BLaER1 (cell line): Measurements from ENCODE around the gene MRPS2.
"Not testable (repeated sequence)": the region's sequence is repeated elsewhere in the genome, so short reads cannot be mapped to it uniquely, and the experiment has no call there.

Experiments
- H3K27ac ChIP-seq: shearing (Covaris generic); formaldehyde crosslinking; 2 replicates; pipeline ENCODE4 v1.8.1; 2022
- H3K27me3 ChIP-seq: shearing (Covaris generic); formaldehyde crosslinking; 2 replicates; pipeline ENCODE4 v1.8.1; 2022
- H3K36me3 ChIP-seq: shearing (Covaris generic); formaldehyde crosslinking; 2 replicates; pipeline ENCODE4 v1.8.1; 2022
- H3K4me1 ChIP-seq: shearing (Covaris generic); formaldehyde crosslinking; 2 replicates; pipeline ENCODE4 v1.8.1; 2022
- H3K4me2 ChIP-seq: shearing (Covaris generic); formaldehyde crosslinking; 2 replicates; pipeline ENCODE4 v1.8.1; 2022
- H3K4me3 ChIP-seq: shearing (Covaris generic); formaldehyde crosslinking; 2 replicates; pipeline ENCODE4 v1.8.1; 2022
- H3K9ac ChIP-seq: shearing (Covaris generic); formaldehyde crosslinking; 2 replicates; pipeline ENCODE4 v1.8.1; 2022
- H3K9me3 ChIP-seq: shearing (Covaris generic); formaldehyde crosslinking; 2 replicates; pipeline ENCODE4 v1.8.1; 2022
- H4K20me1 ChIP-seq: shearing (Covaris generic); formaldehyde crosslinking; 2 replicates; pipeline ENCODE4 v1.8.1; 2022
- Cebpa-rat ChIP-seq: shearing (Covaris generic); IDR thresholded peaks from 2 replicates; pipeline ENCODE4 v1.8.1; 2022

The MRPS2 gene

DNA sequence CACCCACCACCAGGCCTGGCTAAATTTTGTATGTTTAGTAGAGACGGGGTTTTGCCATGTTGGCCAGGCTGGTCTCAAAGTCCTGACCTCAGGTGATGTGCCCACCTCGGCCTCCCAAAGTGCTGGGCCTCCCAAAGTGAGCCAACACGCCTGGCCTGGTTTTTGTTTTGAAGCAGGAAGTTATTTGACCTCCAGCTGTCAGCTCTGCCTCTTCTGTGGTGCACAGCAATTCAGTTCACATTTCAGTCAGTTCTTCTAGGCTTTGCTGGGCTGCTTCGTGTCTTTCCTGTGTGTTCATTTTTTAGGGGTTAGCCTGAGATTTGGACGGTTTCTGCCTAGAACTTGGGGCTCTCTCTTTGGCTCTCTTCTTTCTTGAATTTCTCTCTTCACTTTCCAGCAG, 29.7 kb downstream of the MRPS2 start:
- Histone ChIP-seq H3K4me1 (peaks cover 17% of the 10 kb centered on the region), H3K9ac (no peak overlapping the region), H4K20me1 (no peaks in the 10 kb centered on the region), H3K4me2 (no peak overlapping the region), H3K36me3 (no peaks in the 10 kb centered on the region), H3K27me3 (peaks cover 22% of the 10 kb centered on the region), H3K27ac (no peak overlapping the region), H3K4me3 (no peak overlapping the region), H3K9me3 (no peaks in the 10 kb centered on the region)
- no peak for TF ChIP-seq Cebpa-rat

DNA sequence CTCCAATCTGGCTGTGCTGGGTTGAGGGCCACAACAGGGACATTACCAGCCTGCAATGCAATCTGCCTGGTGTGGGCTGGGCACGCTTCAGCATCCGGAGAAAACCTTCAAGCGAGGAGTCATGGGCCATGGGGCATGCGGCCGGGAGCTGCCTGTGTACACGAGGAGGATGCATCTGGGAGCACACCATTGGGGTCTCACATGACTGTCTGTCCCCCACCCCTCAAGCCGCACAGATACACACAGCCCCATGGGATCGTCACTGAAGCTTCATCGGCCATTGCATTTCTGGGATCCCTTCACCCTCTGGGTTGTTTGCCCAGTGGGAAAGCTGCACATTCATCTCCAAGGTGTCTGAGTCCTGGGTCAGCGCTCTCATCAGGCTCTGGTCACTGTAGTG, 30.6 kb downstream of the MRPS2 start:
- H3K4me3 ChIP-seq = no peak overlapping the region
- no peak overlapping the region for H3K9ac ChIP-seq
- peaks cover 29% of the 10 kb centered on the region for H3K27me3 ChIP-seq
- H3K4me1 ChIP-seq = peaks cover 16% of the 10 kb centered on the region
- no peak overlapping the region for H3K4me2 ChIP-seq
- H3K36me3 ChIP-seq = no peaks in the 10 kb centered on the region
- TF ChIP-seq Cebpa-rat = no peak
- no peak overlapping the region for H3K27ac ChIP-seq
- H4K20me1 ChIP-seq = no peaks in the 10 kb centered on the region
- H3K9me3 ChIP-seq = no peaks in the 10 kb centered on the region

DNA sequence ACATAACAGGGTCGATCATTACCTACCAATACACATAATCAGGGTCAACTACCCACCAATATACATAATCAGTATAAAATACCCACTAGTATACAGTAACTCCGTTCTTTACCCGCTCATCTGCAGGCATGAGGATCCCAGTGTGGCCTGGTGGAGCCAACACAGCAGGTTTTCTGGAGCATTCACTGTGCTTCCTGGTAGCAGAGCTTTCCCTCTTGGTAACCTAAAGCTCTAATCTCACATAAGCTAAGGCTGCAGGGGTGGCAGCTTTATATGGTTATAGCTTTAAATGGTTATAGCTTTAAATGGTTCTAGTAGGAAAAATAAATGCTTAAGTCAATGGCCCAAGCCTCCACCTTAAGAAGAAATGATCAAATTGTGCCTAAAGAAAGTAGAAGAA, 32.6 kb downstream of the MRPS2 start:
- H3K4me3 ChIP-seq = no peak overlapping the region
- H4K20me1 ChIP-seq = no peaks in the 10 kb centered on the region
- peaks cover 16% of the 10 kb centered on the region for H3K4me1 ChIP-seq
- H3K27ac ChIP-seq = no peak overlapping the region
- no peaks in the 10 kb centered on the region for H3K9me3 ChIP-seq
- H3K36me3 ChIP-seq = no peaks in the 10 kb centered on the region
- no peak for TF ChIP-seq Cebpa-rat
- no peak overlapping the region for H3K9ac ChIP-seq
- H3K4me2 ChIP-seq = 0 out of 2 replicates have a peak overlapping the region, but pooled peaks have one; percentile 55
- H3K27me3 ChIP-seq = peaks cover 36% of the 10 kb centered on the region

DNA sequence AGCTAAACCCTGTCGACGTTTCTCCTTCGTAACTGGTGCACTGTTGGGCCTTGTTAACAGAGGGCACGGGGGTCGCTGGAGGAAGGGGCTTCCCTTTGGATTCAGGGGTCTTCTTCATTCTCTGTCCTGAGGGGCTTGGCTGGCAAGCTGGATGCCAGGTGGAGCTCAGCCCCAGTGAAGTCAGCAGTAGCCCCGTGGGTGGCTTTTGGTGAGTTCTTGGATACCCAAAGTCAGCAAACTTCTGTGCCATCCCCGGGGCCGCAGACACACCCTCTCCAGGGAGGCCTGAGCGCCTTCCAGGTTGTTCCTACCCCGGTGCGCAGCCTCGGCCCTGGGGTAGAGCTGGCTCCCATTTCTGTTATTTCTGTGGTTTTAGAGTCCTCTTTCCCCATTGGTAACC, 33.2 kb downstream of the MRPS2 start:
- Histone ChIP-seq H3K9ac (no peak overlapping the region), H4K20me1 (no peaks in the 10 kb centered on the region), H3K4me2 (peak overlapping the region; percentile 55), H3K27me3 (peaks cover 36% of the 10 kb centered on the region), H3K4me3 (no peak overlapping the region), H3K27ac (no peak overlapping the region), H3K36me3 (no peaks in the 10 kb centered on the region), H3K4me1 (peaks cover 16% of the 10 kb centered on the region), H3K9me3 (no peaks in the 10 kb centered on the region)
- TF ChIP-seq Cebpa-rat = no peak

DNA sequence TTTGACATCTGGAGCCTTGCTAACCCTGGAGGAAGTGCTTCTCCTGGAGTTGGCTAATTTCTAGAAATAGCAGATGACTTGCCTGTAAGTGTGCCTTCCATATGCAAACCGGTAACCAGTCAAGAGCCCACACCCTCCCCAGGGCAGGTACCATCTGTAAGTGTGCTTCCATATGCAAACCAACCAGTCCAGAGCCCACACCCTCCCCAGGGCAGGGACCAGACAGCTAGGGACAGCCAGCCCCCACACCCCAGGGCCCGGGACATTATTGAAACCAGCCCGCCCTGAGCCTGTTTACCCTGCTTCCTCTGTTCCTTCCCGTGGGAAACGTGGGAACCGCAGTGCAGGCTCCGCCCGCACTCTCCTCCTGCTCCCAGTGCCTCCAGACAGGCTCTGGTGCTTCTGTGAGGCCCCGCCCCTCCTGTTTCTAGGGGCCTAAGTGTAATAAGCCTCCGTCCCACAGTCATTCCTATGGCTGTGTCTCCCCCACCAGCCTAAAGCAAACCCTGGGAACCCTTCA, 33.8 kb downstream of the MRPS2 start:
- H3K9me3 ChIP-seq, H3K4me3 ChIP-seq, H3K27ac ChIP-seq, H3K36me3 ChIP-seq, H3K9ac ChIP-seq, H4K20me1 ChIP-seq: not testable (repeated sequence)
- H3K27me3 ChIP-seq = peaks cover 36% of the 10 kb centered on the region
- H3K4me1 ChIP-seq = peaks cover 16% of the 10 kb centered on the region
- H3K4me2 ChIP-seq = peak overlapping the region; percentile 55

DNA sequence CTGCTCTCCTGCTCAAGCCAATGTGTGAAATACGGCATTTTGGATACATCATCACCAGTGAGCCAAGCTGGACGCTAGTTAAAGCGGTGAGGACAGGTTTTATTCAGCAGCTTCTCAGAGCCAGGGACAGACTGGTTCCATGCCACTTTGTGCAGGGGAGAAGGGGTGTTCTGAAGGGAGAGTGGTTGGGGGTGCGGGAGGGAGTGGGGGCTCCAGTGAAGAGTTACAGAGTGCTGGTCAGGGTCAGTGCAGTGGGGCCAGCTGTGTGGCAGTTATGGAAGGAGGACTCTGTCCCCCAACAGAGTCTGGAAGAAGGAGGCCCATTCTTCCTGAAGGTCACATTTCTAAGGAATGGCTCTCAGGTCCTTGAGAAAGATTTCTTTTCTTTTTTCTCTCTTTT, 34.3 kb downstream of the MRPS2 start:
- peak overlapping the region; percentile 55 for H3K4me2 ChIP-seq

DNA sequence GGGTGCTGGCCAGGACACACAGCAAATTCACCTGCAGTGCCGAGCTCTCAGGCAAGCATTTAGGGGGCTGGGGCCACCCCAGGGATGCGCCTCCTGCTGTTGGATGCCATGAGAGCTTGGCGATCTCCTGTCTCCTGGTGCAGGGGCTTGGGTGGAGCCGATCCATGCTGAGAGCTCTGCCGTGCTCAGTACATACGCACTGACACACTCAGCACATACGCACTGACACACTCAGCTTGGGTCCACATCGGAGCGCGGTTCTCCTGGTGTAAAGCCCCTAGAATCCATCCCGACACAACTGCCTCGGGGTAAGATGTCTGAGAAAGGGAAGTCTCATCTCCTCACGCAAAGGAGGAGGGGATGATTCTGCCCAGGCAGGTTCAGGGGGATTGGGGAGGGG, 35.1 kb downstream of the MRPS2 start:
- H3K9ac ChIP-seq, H3K36me3 ChIP-seq, H3K4me3 ChIP-seq, H3K9me3 ChIP-seq, H3K4me2 ChIP-seq, H4K20me1 ChIP-seq, H3K27ac ChIP-seq: not testable (repeated sequence)
- Histone ChIP-seq H3K4me1 (peaks cover 25% of the 10 kb centered on the region), H3K27me3 (peaks cover 36% of the 10 kb centered on the region)

More for the DNA sequence above, 34.3 kb downstream of the MRPS2 start:
- Histone ChIP-seq H3K4me1 (peaks cover 17% of the 10 kb centered on the region), H3K27me3 (peaks cover 36% of the 10 kb centered on the region)
- not testable (repeated sequence) for H3K27ac ChIP-seq, H4K20me1 ChIP-seq, H3K9me3 ChIP-seq, H3K4me3 ChIP-seq, H3K36me3 ChIP-seq, H3K9ac ChIP-seq

DNA sequence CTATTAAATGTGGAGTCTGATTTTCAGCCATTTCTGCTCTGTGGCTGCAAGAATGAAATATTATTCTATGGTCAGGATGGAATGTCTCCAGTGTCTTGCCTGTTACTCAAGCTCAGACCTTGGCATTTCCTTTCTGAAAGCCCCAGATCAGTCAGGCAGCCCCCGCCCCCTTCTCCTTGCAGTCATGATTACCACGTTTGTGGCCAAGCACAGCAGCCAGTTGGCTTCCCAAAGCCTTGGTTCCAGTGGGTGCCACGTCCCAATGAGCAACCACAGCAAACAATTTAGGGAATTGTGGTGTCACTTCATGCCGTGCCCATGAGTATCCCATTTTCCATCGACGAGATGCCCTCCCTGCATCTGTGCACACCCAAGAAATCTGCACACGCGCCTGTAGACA, 35.7 kb downstream of the MRPS2 start:
- H3K9ac ChIP-seq = no peak overlapping the region
- no peaks in the 10 kb centered on the region for H4K20me1 ChIP-seq
- no peak overlapping the region for H3K4me3 ChIP-seq
- H3K27me3 ChIP-seq = peaks cover 36% of the 10 kb centered on the region
- no peak overlapping the region for H3K27ac ChIP-seq
- H3K4me1 ChIP-seq = peaks cover 28% of the 10 kb centered on the region
- no peak for TF ChIP-seq Cebpa-rat
- H3K4me2 ChIP-seq = no peak overlapping the region
- H3K36me3 ChIP-seq = no peaks in the 10 kb centered on the region
- no peaks in the 10 kb centered on the region for H3K9me3 ChIP-seq

DNA sequence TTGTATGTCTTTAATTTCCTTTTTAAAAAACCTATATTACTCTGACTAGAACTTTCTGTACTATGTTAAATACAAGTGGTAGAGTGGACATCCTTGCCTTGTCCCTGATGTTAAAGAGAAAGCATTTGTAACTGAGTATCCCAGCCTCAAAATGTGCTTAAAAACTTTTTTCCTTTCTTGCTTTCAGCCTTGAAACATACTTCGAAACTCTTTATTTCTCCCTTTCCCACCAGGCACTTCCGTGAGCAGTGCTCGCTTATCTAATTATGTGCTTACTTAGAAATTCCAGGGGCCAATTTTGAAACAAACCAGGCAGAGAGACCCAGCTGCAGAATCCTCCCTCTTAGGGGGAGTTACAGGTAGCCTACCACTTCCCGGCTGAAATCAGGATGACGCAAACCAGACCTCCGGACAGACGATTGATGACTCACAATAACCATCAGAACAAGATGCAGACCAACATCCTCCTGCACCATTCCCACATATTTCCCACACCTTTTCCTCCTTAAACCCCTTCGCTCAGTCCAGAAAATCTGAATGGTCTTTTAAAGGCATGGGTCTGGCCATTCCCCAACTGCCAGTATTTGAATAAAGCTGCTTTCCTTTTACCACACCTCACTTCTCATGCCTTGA, 42.9 kb downstream of the MRPS2 start:
- H3K36me3 ChIP-seq, H4K20me1 ChIP-seq, H3K9ac ChIP-seq, H3K4me2 ChIP-seq, H3K27me3 ChIP-seq, H3K27ac ChIP-seq, H3K9me3 ChIP-seq, H3K4me3 ChIP-seq: not testable (repeated sequence)
- H3K4me1 ChIP-seq = peaks cover 12% of the 10 kb centered on the region

DNA sequence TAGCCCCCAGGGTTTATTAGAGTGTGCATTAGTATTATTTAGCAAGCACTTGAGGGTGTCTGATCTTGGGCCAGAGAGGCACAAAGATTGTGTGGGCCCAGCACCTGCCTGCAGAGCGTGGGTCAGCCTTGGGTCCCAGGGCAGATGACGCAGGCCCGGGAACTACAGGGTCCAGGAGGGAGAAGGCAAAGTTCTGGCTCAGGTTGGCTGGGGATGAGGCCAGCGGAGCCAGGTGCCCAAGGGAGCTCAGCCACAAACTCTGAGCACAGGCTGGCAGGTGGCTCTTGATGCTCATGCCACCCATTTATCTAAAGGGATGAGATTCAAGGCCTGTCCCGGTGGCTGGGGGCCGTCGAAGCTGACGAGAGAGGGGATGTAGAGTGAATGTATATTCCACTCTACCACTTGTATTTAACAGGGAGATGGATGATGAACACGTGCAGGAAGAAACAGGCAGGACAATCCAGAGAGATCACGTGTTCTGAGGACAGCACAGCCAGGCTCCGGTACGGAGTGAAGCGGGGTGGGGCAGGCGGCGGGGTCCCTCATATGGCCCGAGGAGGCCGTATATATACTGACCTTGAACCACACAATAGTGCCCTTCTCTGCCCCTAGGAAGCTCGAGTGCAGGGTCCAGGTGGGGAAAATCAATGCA, 44.6 kb downstream of the MRPS2 start:
- no peak overlapping the region for H3K9ac ChIP-seq
- no peaks in the 10 kb centered on the region for H4K20me1 ChIP-seq
- H3K27me3 ChIP-seq = no peaks in the 10 kb centered on the region
- H3K4me3 ChIP-seq = no peak overlapping the region
- H3K27ac ChIP-seq = no peak overlapping the region
- no peak for TF ChIP-seq Cebpa-rat
- peaks cover 10% of the 10 kb centered on the region for H3K4me1 ChIP-seq
- no peaks in the 10 kb centered on the region for H3K9me3 ChIP-seq
- no peak overlapping the region for H3K4me2 ChIP-seq
- H3K36me3 ChIP-seq = no peaks in the 10 kb centered on the region

DNA sequence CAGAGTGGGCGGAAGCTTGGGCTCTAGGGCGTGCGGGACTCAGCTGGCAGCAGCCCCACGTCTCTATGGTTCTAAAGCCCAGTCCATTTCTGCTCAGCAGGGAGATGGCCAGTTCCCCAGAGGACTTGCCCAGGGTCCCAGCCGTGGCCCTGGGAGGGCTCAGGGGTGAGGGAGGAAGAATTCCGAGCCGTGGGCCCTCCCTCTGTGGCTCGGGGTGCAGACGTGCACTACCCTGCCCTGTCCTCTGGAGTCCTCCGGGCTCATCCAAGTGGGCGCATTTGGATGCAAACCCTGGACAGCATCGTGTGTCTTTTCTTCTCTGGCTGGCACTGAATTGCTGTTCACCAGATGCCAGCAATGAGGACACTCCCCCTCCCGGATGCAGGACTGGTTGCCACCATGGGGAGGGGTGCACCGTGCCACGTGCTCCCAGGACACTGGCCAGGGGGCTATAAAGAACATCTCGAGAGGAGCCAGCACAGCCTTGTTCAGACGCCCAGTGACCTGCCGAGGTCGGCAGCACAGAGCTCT, 45.2 kb downstream of the MRPS2 start, which contains the start of gene OBP2A:
Gene OBP2A (plus strand): TSS at position 481 of the 531 bp plus-strand sequence. CDS start 55 bp downstream, outside the sequence.
- not testable (repeated sequence) for H3K9ac ChIP-seq, H4K20me1 ChIP-seq, H3K27me3 ChIP-seq, H3K4me1 ChIP-seq, H3K4me2 ChIP-seq, H3K4me3 ChIP-seq, H3K36me3 ChIP-seq, H3K9me3 ChIP-seq, H3K27ac ChIP-seq

DNA sequence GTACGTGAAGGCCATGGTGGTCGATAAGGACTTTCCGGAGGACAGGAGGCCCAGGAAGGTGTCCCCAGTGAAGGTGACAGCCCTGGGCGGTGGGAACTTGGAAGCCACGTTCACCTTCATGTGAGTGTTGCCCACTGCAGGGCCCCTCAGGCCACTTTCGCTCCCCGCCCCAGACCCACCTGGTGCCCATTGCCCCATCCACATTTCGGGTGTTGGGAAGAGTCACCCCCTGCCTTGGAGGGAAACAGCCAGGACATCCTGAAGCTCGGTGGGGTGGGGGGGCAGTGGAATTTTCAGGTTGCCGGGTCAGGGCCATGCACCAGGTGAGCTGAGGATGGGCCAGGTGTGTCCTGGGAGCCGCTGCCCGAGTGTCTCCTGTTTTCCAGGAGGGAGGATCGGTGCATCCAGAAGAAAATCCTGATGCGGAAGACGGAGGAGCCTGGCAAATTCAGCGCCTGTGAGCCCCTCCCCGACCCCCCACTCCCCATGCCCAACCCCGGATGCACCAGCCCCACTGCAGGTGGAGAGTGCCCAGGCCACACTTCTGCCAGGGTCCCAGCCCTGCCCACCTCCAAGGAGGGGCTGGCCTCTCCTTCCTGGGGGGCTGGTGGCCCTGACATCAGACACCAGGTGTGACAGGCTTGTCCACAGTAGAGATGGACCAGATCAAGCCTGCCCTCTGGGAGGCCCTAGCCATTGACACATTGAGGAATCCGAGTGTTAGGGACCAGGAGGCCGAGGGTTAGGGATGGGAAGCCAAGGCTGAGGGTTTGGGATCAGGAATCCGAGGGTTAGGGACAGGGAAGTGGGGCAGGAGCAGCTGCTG, 46.5 kb downstream of the MRPS2 start:
- H3K9me3 ChIP-seq, H3K4me2 ChIP-seq, H3K4me3 ChIP-seq, H3K27ac ChIP-seq, H4K20me1 ChIP-seq, H3K36me3 ChIP-seq, H3K9ac ChIP-seq, H3K27me3 ChIP-seq: not testable (repeated sequence)
- peaks cover 21% of the 10 kb centered on the region for H3K4me1 ChIP-seq
